HepG2 (cell line): Measurements from ENCODE around the gene ZNF493. TPM values are rescaled to one million over a fixed set of nuclear protein-coding genes. Genes with fewer than 3 reads are reported as not detected.
A peak's percentile ranks its signal among the peaks of the same experiment; 100 is the strongest.

Experiments used
- HNF1A ChIP-seq, 2 experiments: sonication (generic) in 1 of 2; formaldehyde crosslinking in 1 of 2; IDR thresholded peaks; 2 replicates each; pipeline versions ENCODE4 v1.4.0 to v1.6.1; 2016 to 2020; ENCODE audit warnings: borderline replicate concordance in 1 of 2, low read depth in 1 of 2, mild to moderate bottlenecking in 1 of 2, missing genetic modification reagents in 1 of 2
- HNRNPK ChIP-seq: fragments of 200-400 bp; formaldehyde crosslinking; IDR thresholded peaks from 2 replicates; pipeline ENCODE4 v1.6.1; 2018; ENCODE audit warnings: low read length, low read depth, moderate library complexity, mild to moderate bottlenecking; ENCODE audit not compliant: poor library complexity, severe bottlenecking
- KLF11 ChIP-seq: IDR thresholded peaks from 2 replicates; pipeline ENCODE4 v1.6.1; 2016; ENCODE audit warnings: missing compliant biosample characterization
- MTA3 ChIP-seq: sonication (generic); formaldehyde crosslinking; IDR thresholded peaks from 2 replicates; pipeline ENCODE4 v1.4.0; 2020; ENCODE audit warnings: missing genetic modification reagents
- MTF1 ChIP-seq: sonication (generic); formaldehyde crosslinking; IDR thresholded peaks from 2 replicates; pipeline ENCODE4 v1.5.0; 2020; ENCODE audit warnings: missing genetic modification reagents
- NCOR1 ChIP-seq: fragments of 200-600 bp; sonication (generic); IDR thresholded peaks from 2 replicates; pipeline ENCODE4 v1.7.0; 2017; ENCODE audit warnings: antibody characterized with exemption, low read length, borderline replicate concordance
- NFE2 ChIP-seq: sonication (generic); formaldehyde crosslinking; IDR thresholded peaks from 2 replicates; pipeline ENCODE4 v1.4.0; 2020; ENCODE audit warnings: missing genetic modification reagents
- NFE2L2 ChIP-seq: fragments of 150-350 bp; IDR thresholded peaks from 2 replicates; pipeline ENCODE4 v1.6.1; 2014; ENCODE audit warnings: low read length
- NFKBIZ ChIP-seq: IDR thresholded peaks from 2 replicates; pipeline ENCODE4 v1.6.1; 2018; ENCODE audit warnings: missing genetic modification reagents, missing compliant biosample characterization
- PRPF4 ChIP-seq: fragments of 200-400 bp; formaldehyde crosslinking; IDR thresholded peaks from 2 replicates; pipeline ENCODE4 v1.6.1; 2016; ENCODE audit warnings: low read length, low read depth; ENCODE audit not compliant: poor library complexity, severe bottlenecking
- SATB2 ChIP-seq: sonication (generic); formaldehyde crosslinking; IDR thresholded peaks from 2 replicates; pipeline ENCODE4 v1.5.0; 2020; ENCODE audit warnings: missing genetic modification reagents
- STAT5B ChIP-seq: sonication (generic); formaldehyde crosslinking; IDR thresholded peaks from 2 replicates; pipeline ENCODE4 v1.4.0; 2020; ENCODE audit warnings: missing genetic modification reagents
- ZBTB42 ChIP-seq: sonication (generic); formaldehyde crosslinking; IDR thresholded peaks from 2 replicates; pipeline ENCODE4 v1.5.0; 2020; ENCODE audit warnings: mild to moderate bottlenecking, missing genetic modification reagents
- ZFP90 ChIP-seq: sonication (generic); formaldehyde crosslinking; IDR thresholded peaks from 2 replicates; pipeline ENCODE4 v1.8.0; 2022; ENCODE audit warnings: missing genetic modification reagents, mild to moderate bottlenecking, inconsistent platforms, borderline replicate concordance
- ZHX2 ChIP-seq, 2 experiments: sonication (generic) in 1 of 2; formaldehyde crosslinking in 1 of 2; IDR thresholded peaks; 2 replicates each; pipeline versions ENCODE4 v1.6.1 to v1.9.0; 2014 to 2022; ENCODE audit warnings: antibody characterized with exemption in 1 of 2, borderline replicate concordance in 1 of 2, inconsistent platforms in 1 of 2, low read depth in 1 of 2, missing genetic modification reagents in 1 of 2
- ZNF343 ChIP-seq: sonication (generic); formaldehyde crosslinking; IDR thresholded peaks from 2 replicates; pipeline ENCODE4 v1.4.0; 2020; ENCODE audit warnings: mild to moderate bottlenecking, missing genetic modification reagents
- ZNF605 ChIP-seq: sonication (generic); formaldehyde crosslinking; IDR thresholded peaks from 2 replicates; pipeline ENCODE4 v1.8.0; 2022; ENCODE audit warnings: mild to moderate bottlenecking, missing genetic modification reagents
- ZNF784 ChIP-seq: sonication (generic); formaldehyde crosslinking; IDR thresholded peaks from 2 replicates; pipeline ENCODE4 v1.5.1; 2020; ENCODE audit warnings: missing genetic modification reagents, mild to moderate bottlenecking, borderline replicate concordance
- polyA plus RNA-seq, 8 experiments: library from polyadenylated mRNA; depleted of rRNA in 3 of 8; stranded (reverse) in 7 of 8; unstranded in 1 of 8; fragments of >200 nt; fragmentation: Illumina TruSeq in 4 of 8; extraction: Trizol in 4 of 8; gene quantifications; 2 replicates each; pipeline versions ENCODE4 v1.2.1 to v1.2.3, GENCODE V29; 2011 to 2016; ENCODE audit warnings: low read depth in 4 of 8, missing spikeins in 1 of 8, mixed read lengths in 1 of 8; ENCODE audit not compliant: insufficient read depth in 1 of 8
- total RNA-seq, 5 experiments: library from RNA; depleted of rRNA; stranded (reverse); fragments of >200 nt; fragmentation: Illumina TruSeq; extraction: Trizol; gene quantifications; 2 replicates each; pipeline ENCODE4 v1.2.3, GENCODE V29; 2016; ENCODE audit warnings: low read depth in 1 of 5

ZNF493 gene
- total and polyA plus RNA-seq, 2 of the 13 experiments (the other 11 are each of a cell fraction or from before 2014, with no cell fraction given), result 6.8 to 9.0 TPM

- TF ChIP-seq HNRNPK (no peak), NFE2L2 (no peak), KLF11 (CRISPR knock-in tag) (no peak), SATB2 (CRISPR knock-in tag) (no peak), MTA3 (CRISPR knock-in tag) (no peak), NCOR1 (no peak), ZFP90 (0 out of 2 replicates have a peak, but pooled peaks have one; percentile 16), NFE2 (no peak), STAT5B (CRISPR knock-in tag) (no peak), ZBTB42 (CRISPR knock-in tag) (no peak), ZNF343 (CRISPR knock-in tag) (0 out of 2 replicates have a peak, but pooled peaks have one; percentile 39), MTF1 (no peak), ZHX2 (IDR thresholded peaks at IDR 0.05; ENCODE audit: low read depth) (0 out of 2 replicates have a peak, but pooled peaks have one; percentile 17), ZHX2 (CRISPR knock-in tag; IDR thresholded peaks at IDR 0.05; ENCODE audit: borderline replicate concordance) (no peak), ZNF605 (CRISPR knock-in tag) (0 out of 2 replicates have a peak, but pooled peaks have one; percentile 46), HNF1A (IDR thresholded peaks at IDR 0.05; ENCODE audit: low read depth) (no peak), HNF1A (CRISPR knock-in tag; IDR thresholded peaks at IDR 0.05; ENCODE audit: borderline replicate concordance) (no peak), ZNF784 (0 out of 2 replicates have a peak, but pooled peaks have one; percentile 54), NFKBIZ (CRISPR knock-in tag) (no peak), PRPF4 (no peak)
Observed at GRCh38 chr19:21396893-21397572, at the start of gene ZNF493 (continued).
